HepG2 (cell line): ENCODE data around the gene RGR. TPM values are rescaled to one million over a fixed set of nuclear protein-coding genes. Genes with fewer than 3 reads are reported as not detected.

ENCODE experiments used
- ATAC-seq: fragments of 200-7000 bp; cut with Tn5 transposase; 3 replicates; pipeline ENCODE4 v1.9.1; 2020; ENCODE audit warnings: mild to moderate bottlenecking, moderate library complexity
- BruUV-seq: library from RNA; stranded (reverse); fragments of 400-500 nt; replicated peaks from 2 replicates; lab custom pipeline; 2021; lab: Mats Ljungman, UMichigan
- CTCF ChIA-PET: fragments of 300-600 bp; formaldehyde crosslinking; extraction: SDS; loops from one replicate; lab custom pipeline; 2021; ENCODE audit warnings: low total read pairs, inconsistent platforms, low intra/inter-chr PET ratio; lab: Yijun Ruan, JAX
- POLR2A ChIA-PET: fragments of 350-600 bp; sonication (Branson Sonifier 250); formaldehyde crosslinking; loops from one replicate; lab custom pipeline; 2020; ENCODE audit warnings: antibody characterized with exemption, inconsistent platforms; lab: Yijun Ruan, JAX
- DNase-seq: peaks from one replicate; pipeline ENCODE4 v3.0.0-alpha.2; 2015; ENCODE audit warnings: low spot score
- FAIRE-seq: peaks from 3 replicates; lab custom pipeline; 2011; peaks lifted over from hg19 to GRCh38; lab: Jason Lieb, UNC
- H2AFZ ChIP-seq: one replicate; pipeline ENCODE4 v1.6.1; 2011; ENCODE audit warnings: low read length, inconsistent platforms
- H3K27ac ChIP-seq: fragments of 300-600 bp; 3 replicates; pipeline ENCODE4 v1.8.0; 2011; ENCODE audit warnings: mixed run types, mild to moderate bottlenecking, mixed read lengths, low read length, inconsistent platforms; ENCODE audit not compliant: insufficient read depth; ENCODE audit errors: extremely low read length
- H3K27me3 ChIP-seq, 2 experiments: fragments of 200-600 bp in 1 of 2; 2 replicates in 1 of 2; 3 replicates in 1 of 2; pipeline versions ENCODE4 v1.6.0 to v1.8.0; 2011; ENCODE audit warnings: low read length in 2 of 2, mild to moderate bottlenecking in 2 of 2, moderate library complexity in 2 of 2, inconsistent platforms in 1 of 2; ENCODE audit not compliant: insufficient read depth in 2 of 2, control insufficient read depth in 1 of 2
- H3K36me3 ChIP-seq, 2 experiments: fragments of 200-600 bp in 1 of 2; replicated peaks in 1 of 2; 2 replicates in 1 of 2; 3 replicates in 1 of 2; pipeline versions ENCODE4 v1.5.1 to v1.8.0; 2011; ENCODE audit warnings: low read length in 2 of 2, inconsistent platforms in 1 of 2; ENCODE audit not compliant: insufficient read depth in 2 of 2, control insufficient read depth in 1 of 2
- H3K4me1 ChIP-seq: 2 replicates; pipeline ENCODE4 v1.5.1; 2012; ENCODE audit warnings: low read length, inconsistent platforms; ENCODE audit not compliant: insufficient read depth
- H3K4me2 ChIP-seq: 2 replicates; pipeline ENCODE4 v1.6.0; 2011; ENCODE audit warnings: low read depth, low read length, inconsistent platforms
- H3K4me3 ChIP-seq, 3 experiments: fragments of 200-600 bp in 1 of 3; sonication (generic), shearing (Covaris generic) in 1 of 3; replicated peaks in 1 of 3; 2 replicates each; pipeline ENCODE4 v1.5.1; 2011 to 2016; ENCODE audit warnings: low read length in 3 of 3, inconsistent platforms in 2 of 3, low read depth in 2 of 3, mild to moderate bottlenecking in 2 of 3, control low read depth in 1 of 3, mixed read lengths in 1 of 3; ENCODE audit not compliant: insufficient read depth in 1 of 3
- H3K79me2 ChIP-seq: one replicate; pipeline ENCODE4 v1.6.1; 2011; ENCODE audit warnings: low read length, inconsistent platforms; ENCODE audit not compliant: insufficient read depth
- H3K9ac ChIP-seq: 2 replicates; pipeline ENCODE4 v1.6.0; 2011; ENCODE audit warnings: mild to moderate bottlenecking, low read depth, low read length, inconsistent platforms; ENCODE audit not compliant: insufficient read depth
- H3K9me3 ChIP-seq: 2 replicates; pipeline ENCODE4 v1.5.1; 2012; ENCODE audit warnings: mild to moderate bottlenecking, low read length
- H4K20me1 ChIP-seq: 2 replicates; pipeline ENCODE4 v1.6.0; 2011; ENCODE audit warnings: inconsistent platforms, mild to moderate bottlenecking, low read length, moderate library complexity; ENCODE audit not compliant: insufficient read depth
- SRSF1 ChIP-seq: fragments of 200-400 bp; formaldehyde crosslinking; optimal IDR thresholded peaks from 2 replicates; pipeline ENCODE3; 2017; ENCODE audit warnings: mild to moderate bottlenecking, low read depth, low read length, moderate library complexity
- STAT5B ChIP-seq: sonication (generic); formaldehyde crosslinking; IDR thresholded peaks from 2 replicates; pipeline ENCODE4 v1.4.0; 2020; ENCODE audit warnings: missing genetic modification reagents
- THAP9 ChIP-seq: sonication (generic); formaldehyde crosslinking; IDR thresholded peaks from 2 replicates; pipeline ENCODE4; 2020; ENCODE audit warnings: missing genetic modification reagents, mild to moderate bottlenecking, borderline replicate concordance
- ZFP62 ChIP-seq: sonication (generic); formaldehyde crosslinking; IDR thresholded peaks from 2 replicates; pipeline ENCODE4 v1.4.0; 2020; ENCODE audit warnings: missing genetic modification reagents
- WGBS: methylation state at CpG from one replicate; pipeline ENCODE4 v1.1.6; 2017; ENCODE audit warnings: low lambda C conversion rate; 5-methylcytosine and 5-hydroxymethylcytosine counted together
- in situ Hi-C: cut with HindIII; loops from 2 replicates; pipeline ENCODE4 v1.10.0; 2017; ENCODE audit warnings: low pct_unique_long_range_greater_than_20kb; ENCODE audit not compliant: extremely low pct_ligation_motif_present
- intact Hi-C: fragments of 100-400 bp; cut with micrococcal nuclease; formaldehyde crosslinking; loops from one replicate; pipeline ENCODE4 v1.10.0; 2022; ENCODE audit not compliant: unreplicated experiment
- polyA plus RNA-seq, 8 experiments: library from polyadenylated mRNA; depleted of rRNA in 3 of 8; stranded (reverse) in 7 of 8; unstranded in 1 of 8; fragments of >200 nt; fragmentation: Illumina TruSeq in 4 of 8; extraction: Trizol in 4 of 8; gene quantifications; 2 replicates each; pipeline versions ENCODE4 v1.2.1 to v1.2.3, GENCODE V29; 2011 to 2016; ENCODE audit warnings: low read depth in 4 of 8, missing spikeins in 1 of 8, mixed read lengths in 1 of 8; ENCODE audit not compliant: insufficient read depth in 1 of 8
- total RNA-seq, 5 experiments: library from RNA; depleted of rRNA; stranded (reverse); fragments of >200 nt; fragmentation: Illumina TruSeq; extraction: Trizol; gene quantifications; 2 replicates each; pipeline ENCODE4 v1.2.3, GENCODE V29; 2016; ENCODE audit warnings: low read depth in 1 of 5
- TF ChIP-seq, protein P1 (sequence below): sonication (generic); formaldehyde crosslinking; IDR thresholded peaks from 2 replicates; pipeline ENCODE4 v1.4.0; 2020; ENCODE audit warnings: missing genetic modification reagents
- TF ChIP-seq, protein P2 (sequence below): sonication (generic); formaldehyde crosslinking; IDR thresholded peaks from 2 replicates; pipeline ENCODE4 v1.4.0; 2020; ENCODE audit warnings: missing genetic modification reagents, borderline replicate concordance
- TF ChIP-seq, protein P3 (sequence below): sonication (generic); formaldehyde crosslinking; IDR thresholded peaks from 2 replicates; pipeline ENCODE4 v1.4.0; 2020; ENCODE audit warnings: missing genetic modification reagents

Gene RGR
- total and polyA plus RNA-seq, 2 of the 13 experiments (the other 11 are each of a cell fraction or from before 2014, with no cell fraction given): 0.69 to 0.71 TPM

DNA sequence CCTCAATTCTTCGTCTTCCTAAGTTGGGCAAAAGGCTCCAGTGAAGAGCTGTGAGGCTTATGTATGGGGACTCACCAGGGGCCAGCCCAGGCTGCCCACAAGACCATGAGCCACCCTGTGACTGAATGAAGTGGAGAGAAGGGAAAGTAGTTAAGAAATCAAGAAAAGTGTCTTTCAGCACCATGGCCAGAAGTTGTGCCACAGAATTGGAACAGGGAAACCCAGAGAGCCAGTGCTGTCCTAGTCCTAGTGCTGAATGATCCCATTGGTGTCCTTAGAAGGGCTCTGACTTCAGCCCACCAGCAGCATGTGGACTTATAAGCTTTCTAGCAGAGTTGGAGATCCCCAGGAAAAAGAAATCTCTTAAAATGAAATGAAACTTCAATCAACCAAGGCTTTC, 46.5 kb downstream of the RGR start (continued):
- no peak for TF ChIP-seq ZFP62 (CRISPR knock-in tag)
- TF ChIP-seq, protein P1, sequence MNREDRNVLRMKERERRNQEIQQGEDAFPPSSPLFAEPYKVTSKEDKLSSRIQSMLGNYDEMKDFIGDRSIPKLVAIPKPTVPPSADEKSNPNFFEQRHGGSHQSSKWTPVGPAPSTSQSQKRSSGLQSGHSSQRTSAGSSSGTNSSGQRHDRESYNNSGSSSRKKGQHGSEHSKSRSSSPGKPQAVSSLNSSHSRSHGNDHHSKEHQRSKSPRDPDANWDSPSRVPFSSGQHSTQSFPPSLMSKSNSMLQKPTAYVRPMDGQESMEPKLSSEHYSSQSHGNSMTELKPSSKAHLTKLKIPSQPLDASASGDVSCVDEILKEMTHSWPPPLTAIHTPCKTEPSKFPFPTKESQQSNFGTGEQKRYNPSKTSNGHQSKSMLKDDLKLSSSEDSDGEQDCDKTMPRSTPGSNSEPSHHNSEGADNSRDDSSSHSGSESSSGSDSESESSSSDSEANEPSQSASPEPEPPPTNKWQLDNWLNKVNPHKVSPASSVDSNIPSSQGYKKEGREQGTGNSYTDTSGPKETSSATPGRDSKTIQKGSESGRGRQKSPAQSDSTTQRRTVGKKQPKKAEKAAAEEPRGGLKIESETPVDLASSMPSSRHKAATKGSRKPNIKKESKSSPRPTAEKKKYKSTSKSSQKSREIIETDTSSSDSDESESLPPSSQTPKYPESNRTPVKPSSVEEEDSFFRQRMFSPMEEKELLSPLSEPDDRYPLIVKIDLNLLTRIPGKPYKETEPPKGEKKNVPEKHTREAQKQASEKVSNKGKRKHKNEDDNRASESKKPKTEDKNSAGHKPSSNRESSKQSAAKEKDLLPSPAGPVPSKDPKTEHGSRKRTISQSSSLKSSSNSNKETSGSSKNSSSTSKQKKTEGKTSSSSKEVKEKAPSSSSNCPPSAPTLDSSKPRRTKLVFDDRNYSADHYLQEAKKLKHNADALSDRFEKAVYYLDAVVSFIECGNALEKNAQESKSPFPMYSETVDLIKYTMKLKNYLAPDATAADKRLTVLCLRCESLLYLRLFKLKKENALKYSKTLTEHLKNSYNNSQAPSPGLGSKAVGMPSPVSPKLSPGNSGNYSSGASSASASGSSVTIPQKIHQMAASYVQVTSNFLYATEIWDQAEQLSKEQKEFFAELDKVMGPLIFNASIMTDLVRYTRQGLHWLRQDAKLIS (CRISPR knock-in tag): 0 out of 2 replicates have a peak, but pooled peaks have one; percentile 65
- TF ChIP-seq, protein P2, sequence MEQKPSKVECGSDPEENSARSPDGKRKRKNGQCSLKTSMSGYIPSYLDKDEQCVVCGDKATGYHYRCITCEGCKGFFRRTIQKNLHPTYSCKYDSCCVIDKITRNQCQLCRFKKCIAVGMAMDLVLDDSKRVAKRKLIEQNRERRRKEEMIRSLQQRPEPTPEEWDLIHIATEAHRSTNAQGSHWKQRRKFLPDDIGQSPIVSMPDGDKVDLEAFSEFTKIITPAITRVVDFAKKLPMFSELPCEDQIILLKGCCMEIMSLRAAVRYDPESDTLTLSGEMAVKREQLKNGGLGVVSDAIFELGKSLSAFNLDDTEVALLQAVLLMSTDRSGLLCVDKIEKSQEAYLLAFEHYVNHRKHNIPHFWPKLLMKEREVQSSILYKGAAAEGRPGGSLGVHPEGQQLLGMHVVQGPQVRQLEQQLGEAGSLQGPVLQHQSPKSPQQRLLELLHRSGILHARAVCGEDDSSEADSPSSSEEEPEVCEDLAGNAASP (CRISPR knock-in tag): peak; percentile 54; the same call in 1 of the 2 replicates
- TF ChIP-seq STAT5B (CRISPR knock-in tag): peak; percentile 95
- no peak for TF ChIP-seq SRSF1

DNA sequence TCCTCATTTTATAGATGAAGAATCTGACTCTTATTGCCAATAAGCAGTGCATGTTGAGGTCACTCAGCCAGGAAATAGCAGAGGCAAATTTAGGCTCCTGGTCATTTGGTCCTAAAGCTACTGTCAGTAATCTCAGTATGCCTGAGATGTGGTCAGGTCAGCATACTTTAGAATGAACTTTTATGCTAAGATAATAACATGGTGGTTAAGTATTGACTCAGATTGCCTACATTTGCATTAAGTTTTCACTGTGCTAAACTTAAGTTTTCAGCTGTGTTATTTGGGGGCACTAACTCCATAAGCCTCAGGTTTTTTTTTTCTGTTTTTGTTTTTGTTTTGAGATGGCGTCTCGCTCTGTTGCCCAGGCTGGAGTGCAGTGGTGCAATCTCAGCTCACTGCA, 47.6 kb downstream of the RGR start:
- DNase-seq (no peak), FAIRE-seq (no peak), ATAC-seq (no peak)
- H3K4me3 ChIP-seq: no peak overlapping the region
- CTCF ChIA-PET: no interaction called here
- no peaks in the 10 kb centered on the region for H4K20me1 ChIP-seq
- H2AFZ ChIP-seq: no peak overlapping the region
- no peak overlapping the region for H3K4me2 ChIP-seq
- H3K9me3 ChIP-seq: no peaks in the 10 kb centered on the region
- H3K4me1 ChIP-seq: no peaks in the 10 kb centered on the region
- BruUV-seq: no TSS peak
- H3K27ac ChIP-seq: no peak overlapping the region
- 3% methylated on average over 2 of the region's 2 CpGs for whole genome bisulfite sequencing
- H3K27me3 ChIP-seq: peaks cover 0 to 10% of the 10 kb centered on the region in 2 experiments; a peak in 2 of 5 replicates
- intact Hi-C loops (no loop called here), in situ Hi-C loops (no loop called here)
- H3K79me2 ChIP-seq: no peaks in the 10 kb centered on the region
- no peak overlapping the region for H3K9ac ChIP-seq
- POLR2A ChIA-PET: no interaction called here
- H3K36me3 ChIP-seq: no peaks in the 10 kb centered on the region
- no peak for TF ChIP-seq THAP9 (CRISPR knock-in tag)
- TF ChIP-seq, protein P3, sequence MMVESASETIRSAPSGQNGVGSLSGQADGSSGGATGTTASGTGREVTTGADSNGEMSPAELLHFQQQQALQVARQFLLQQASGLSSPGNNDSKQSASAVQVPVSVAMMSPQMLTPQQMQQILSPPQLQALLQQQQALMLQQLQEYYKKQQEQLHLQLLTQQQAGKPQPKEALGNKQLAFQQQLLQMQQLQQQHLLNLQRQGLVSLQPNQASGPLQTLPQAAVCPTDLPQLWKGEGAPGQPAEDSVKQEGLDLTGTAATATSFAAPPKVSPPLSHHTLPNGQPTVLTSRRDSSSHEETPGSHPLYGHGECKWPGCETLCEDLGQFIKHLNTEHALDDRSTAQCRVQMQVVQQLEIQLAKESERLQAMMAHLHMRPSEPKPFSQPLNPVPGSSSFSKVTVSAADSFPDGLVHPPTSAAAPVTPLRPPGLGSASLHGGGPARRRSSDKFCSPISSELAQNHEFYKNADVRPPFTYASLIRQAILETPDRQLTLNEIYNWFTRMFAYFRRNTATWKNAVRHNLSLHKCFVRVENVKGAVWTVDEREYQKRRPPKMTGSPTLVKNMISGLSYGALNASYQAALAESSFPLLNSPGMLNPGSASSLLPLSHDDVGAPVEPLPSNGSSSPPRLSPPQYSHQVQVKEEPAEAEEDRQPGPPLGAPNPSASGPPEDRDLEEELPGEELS: no peak
